ENCODE data around the gene AOC3. TPM values are rescaled to one million over a fixed set of nuclear protein-coding genes. Genes with fewer than 3 reads are reported as not detected.
A peak's percentile ranks its signal among the peaks of the same experiment; 100 is the strongest.

Gene AOC3
- total RNA-seq, 1 experiment from 2014 or later, result 2.8 TPM

GRCh38 chr17:42893359-42893758 lies 42.4 kb downstream of the AOC3 start:
- Histone ChIP-seq H3K4me2 (ENCODE audit: insufficient read depth, insufficient read length, low read length) (no peak overlapping the region), H2AFZ (ENCODE audit: low read length) (peak overlapping the region; percentile 85)

More at GRCh38 chr17:42893359-42893758, 42.4 kb downstream of the AOC3 start:
- no peak for DNase-seq
- Histone ChIP-seq H3K23ac (ENCODE audit: insufficient read length, low read depth, low read length) (no peak overlapping the region), H3K23me2 (ENCODE audit: insufficient read length, low read depth, low read length, poor library complexity, severe bottlenecking) (no peaks in the 10 kb centered on the region), H3K56ac (ENCODE audit: insufficient read length, low read depth, low read length) (no peak overlapping the region), H2AK5ac (ENCODE audit: insufficient read length, low read length) (no peak overlapping the region), H2BK5ac (ENCODE audit: insufficient read length, low read length) (no peak overlapping the region), H4K20me1 (ENCODE audit: control insufficient read depth, insufficient read depth, insufficient read length) (no peaks in the 10 kb centered on the region), H2BK12ac (ENCODE audit: insufficient read length, low read depth, low read length) (no peak overlapping the region), H4K5ac (ENCODE audit: insufficient read length, low read depth, low read length) (no peak overlapping the region), H3K18ac (ENCODE audit: insufficient read length, low read depth, low read length) (no peak overlapping the region), H3K4ac (ENCODE audit: low read depth, low read length) (no peak overlapping the region), H3K9me3 (ENCODE audit: control insufficient read depth, low read depth, low read length) (no peaks in the 10 kb centered on the region), H3K27me3 (ENCODE audit: insufficient read depth, low read length) (no peaks in the 10 kb centered on the region), H3K9ac (ENCODE audit: extremely low read depth, insufficient read length, low read length) (no peak overlapping the region), H4K8ac (replicated peaks; ENCODE audit: insufficient read length, low read depth, low read length) (no peak overlapping the region), H4K91ac (ENCODE audit: insufficient read length, low read depth, low read length) (no peak overlapping the region), H3T11ph (ENCODE audit: low read length) (no peak overlapping the region), H2BK120ac (ENCODE audit: low read depth, low read length, poor library complexity, severe bottlenecking) (no peak overlapping the region), H2BK20ac (ENCODE audit: low read depth, low read length, poor library complexity, severe bottlenecking) (no peak overlapping the region), H3K79me2 (ENCODE audit: insufficient read depth, low read length) (no peaks in the 10 kb centered on the region), H2BK15ac (ENCODE audit: low read depth, low read length) (no peak overlapping the region), H3K79me1 (ENCODE audit: insufficient read depth, low read depth, low read length, poor library complexity, severe bottlenecking) (no peaks in the 10 kb centered on the region), H3K4me1 (ENCODE audit: insufficient read depth, low read length) (no peaks in the 10 kb centered on the region; the same call in 1 of the 2 replicates), H3K27ac (ENCODE audit: insufficient read length, low read depth, low read length) (no peak overlapping the region), H3K14ac (ENCODE audit: insufficient read depth, low read length) (no peak overlapping the region)
- Mint-ChIP-seq H3K36me3 (ENCODE audit: insufficient read depth in 1 of 3, low read depth in 3 of 3) (no peaks in the 10 kb centered on the region), H3K9me3 (peaks cover 0 to 2% of the 10 kb centered on the region in 2 experiments; a peak in 1 of 5 replicates), H3K4me3 (no peak overlapping the region), H3K4me1 (peaks cover 13 to 17% of the 10 kb centered on the region in 2 experiments), H3K27ac (peak overlapping the region in 1 of 3 experiments; percentile 23; a peak in 2 of 7 replicates), H3K27me3 (ENCODE audit: low read depth) (peaks cover 6% of the 10 kb centered on the region)
- WGBS (ENCODE audit: extremely low coverage, insufficient read length, low lambda C conversion rate), result no CpG with 5 or more reads among the region's 4 CpGs
- TF ChIP-seq CTCF (conservative IDR thresholded peaks at IDR 0.05), result no peak

Measured in H9 (cell line).